SK-N-MC (cell line): ENCODE data around the gene ZNF497.

Source experiments
- EZH2 ChIP-seq: fragments of 200-600 bp; sonication (generic); IDR thresholded peaks from one replicate; pipeline ENCODE4 v1.6.1; 2017; ENCODE audit warnings: antibody characterized with exemption
- FOXP2 ChIP-seq: optimal IDR thresholded peaks from 2 replicates; pipeline ENCODE3; 2011; ENCODE audit warnings: mild to moderate bottlenecking, moderate library complexity; ENCODE audit not compliant: insufficient read depth; ENCODE audit errors: extremely low read length, control extremely low read depth
- POLR2AphosphoS5 ChIP-seq: IDR thresholded peaks from 2 replicates; pipeline ENCODE4 v1.6.1; 2012; ENCODE audit warnings: mild to moderate bottlenecking, low read depth, low read length, borderline replicate concordance

GRCh38 chr19:58353717-58354477 lies 8.7 kb downstream of the ZNF497 start:
- TF ChIP-seq EZH2 (no peak), POLR2AphosphoS5 (no peak), FOXP2 (no peak)
